ENCODE results near the gene ECM1.

- TF ChIP-seq EZH2 (IDR thresholded peaks at IDR 0.05; ENCODE audit: low read depth) (no peak), CTCF (conservative IDR thresholded peaks at IDR 0.05) (peak; percentile 84)
These were observed 52.8 kb downstream of the ECM1 start for GRCh38 chr1:150560576-150561253.
